CD8-positive, alpha-beta memory T cell (primary cell): ENCODE measurements around the gene CAPZA3. TPM values are rescaled to one million over a fixed set of nuclear protein-coding genes. Genes with fewer than 3 reads are reported as not detected.
"Not testable (repeated sequence)": the region's sequence is repeated elsewhere in the genome, so short reads cannot be mapped to it uniquely, and the experiment has no call there.

ENCODE experiments used
- CTCF ChIA-PET: fragments of 350-600 bp; sonication (Branson Sonifier 250); formaldehyde crosslinking; loops from one replicate; lab custom pipeline; 2021; ENCODE audit warnings: antibody characterized with exemption; lab: Charles Lee
- POLR2A ChIA-PET: fragments of 350-600 bp; sonication (Branson Sonifier 250); formaldehyde crosslinking; loops from one replicate; lab custom pipeline; 2021; ENCODE audit warnings: antibody characterized with exemption; lab: Charles Lee
- DNase-seq, 5 donors: peaks; one replicate each; pipeline versions ENCODE4 v3.0.0 to v3.0.0-alpha.2; 2020 to 2022; ENCODE audit warnings: mixed read lengths in 1 of 5
- H3K27ac ChIP-seq: one replicate; pipeline ENCODE4 v1.7.0; 2013; ENCODE audit warnings: low read depth, mild to moderate bottlenecking, low read length, moderate library complexity
- H3K27me3 ChIP-seq: 2 replicates; pipeline ENCODE4 v1.7.0; 2013; ENCODE audit warnings: low read length, mild to moderate bottlenecking; ENCODE audit not compliant: insufficient read depth, poor library complexity, severe bottlenecking
- H3K36me3 ChIP-seq: 2 replicates; pipeline ENCODE4 v1.7.0; 2013; ENCODE audit warnings: mild to moderate bottlenecking, low read length, moderate library complexity; ENCODE audit not compliant: insufficient read depth
- H3K4me1 ChIP-seq: 2 replicates; pipeline ENCODE4 v1.7.0; 2013; ENCODE audit warnings: mild to moderate bottlenecking, low read length, moderate library complexity; ENCODE audit not compliant: insufficient read depth
- H3K4me3 ChIP-seq: 2 replicates; pipeline ENCODE4 v1.7.0; 2013; ENCODE audit warnings: mild to moderate bottlenecking, low read length
- H3K9me3 ChIP-seq: 2 replicates; pipeline ENCODE4 v1.7.0; 2013; ENCODE audit warnings: mild to moderate bottlenecking, low read length
- H3K27ac Mint-ChIP-seq, 8 donors: one replicate each; pipeline ENCODE4 v1.8.0; 2020 to 2021; ENCODE audit warnings: mixed read lengths in 8 of 8, mild to moderate bottlenecking in 6 of 8, inconsistent platforms in 3 of 8, moderate library complexity in 3 of 8
- H3K27me3 Mint-ChIP-seq, 2 donors: one replicate each; pipeline ENCODE4 v1.8.0; 2020 to 2021; ENCODE audit warnings: mixed read lengths in 2 of 2, mild to moderate bottlenecking in 1 of 2, moderate library complexity in 1 of 2
- H3K36me3 Mint-ChIP-seq, 3 donors: one replicate each; pipeline ENCODE4 v1.8.0; 2020 to 2021; ENCODE audit warnings: mixed read lengths in 3 of 3, inconsistent platforms in 1 of 3, mild to moderate bottlenecking in 1 of 3
- H3K4me1 Mint-ChIP-seq, 3 donors: one replicate each; pipeline ENCODE4 v1.8.0; 2020 to 2021; ENCODE audit warnings: mixed read lengths in 3 of 3, inconsistent platforms in 1 of 3, mild to moderate bottlenecking in 1 of 3
- H3K4me3 Mint-ChIP-seq, 7 donors: one replicate each; pipeline ENCODE4 v1.8.0; 2020 to 2021; ENCODE audit warnings: mixed read lengths in 7 of 7, mild to moderate bottlenecking in 6 of 7, moderate library complexity in 4 of 7, inconsistent platforms in 2 of 7
- H3K9me3 Mint-ChIP-seq, 5 donors: one replicate each; pipeline ENCODE4 v1.8.0; 2020 to 2022; ENCODE audit warnings: mixed read lengths in 5 of 5, mild to moderate bottlenecking in 3 of 5, moderate library complexity in 2 of 5, inconsistent platforms in 1 of 5
- polyA plus RNA-seq: library from polyadenylated mRNA; unstranded; fragments of 300-500 nt; fragmentation: Illumina TruSeq; gene quantifications from one replicate; pipeline ENCODE4 v1.2.3, GENCODE V29; 2021
- total RNA-seq, 2 experiments: library from RNA; stranded (reverse); gene quantifications; one replicate each; pipeline ENCODE4 v1.2.3, GENCODE V29; 2021

CAPZA3 gene
- total RNA-seq = not detected
- polyA plus RNA-seq = not detected

- no peaks in the 10 kb centered on the region for H3K4me1 Mint-ChIP-seq
- CTCF ChIA-PET = no interaction called here
- peaks cover 2 to 11% (median 8%) of the 10 kb centered on the region in 5 donors for H3K9me3 Mint-ChIP-seq
- no peaks in the 10 kb centered on the region for H3K4me1 ChIP-seq
- H3K27ac Mint-ChIP-seq = no peak within 1 kb of the TSS
- H3K36me3 ChIP-seq = no peaks in the 10 kb centered on the region
- H3K9me3 ChIP-seq = no peaks in the 10 kb centered on the region
- H3K4me3 ChIP-seq = no peak within 1 kb of the TSS
- no peak within 1 kb of the TSS for H3K27ac ChIP-seq
- DNase-seq = no peak
- POLR2A ChIA-PET = no interaction called here
- H3K4me3 Mint-ChIP-seq = no peak within 1 kb of the TSS
- no peaks in the 10 kb centered on the region for H3K27me3 ChIP-seq
- peaks cover 0 to 1% of the 10 kb centered on the region in 2 donors for H3K27me3 Mint-ChIP-seq
- peaks cover 0 to 2% (median 0%) of the 10 kb centered on the region in 3 donors for H3K36me3 Mint-ChIP-seq
Measured at GRCh38 chr12:18737819-18738218, at the start of gene CAPZA3, which contains the start of gene PLCZ1. Gene CAPZA3, plus strand, starts transcription at chr12:18738119. Its CDS starts 150 bp downstream, at chr12:18738269. Gene PLCZ1, minus strand, starts transcription at chr12:18738012. Its CDS starts 641 bp downstream, at chr12:18737371.

GRCh38 chr12:18689771-18690170 lies 48.1 kb upstream of the CAPZA3 start:
- no peaks in the 10 kb centered on the region for H3K36me3 Mint-ChIP-seq
- Histone ChIP-seq H3K9me3 (no peaks in the 10 kb centered on the region), H3K27ac (no peak overlapping the region), H3K27me3 (no peaks in the 10 kb centered on the region), H3K4me3 (no peak overlapping the region), H3K36me3 (no peaks in the 10 kb centered on the region), H3K4me1 (no peaks in the 10 kb centered on the region)
- no peak overlapping the region for H3K4me3 Mint-ChIP-seq
- no peaks in the 10 kb centered on the region for H3K4me1 Mint-ChIP-seq
- CTCF ChIA-PET = no interaction called here
- no peak overlapping the region for H3K27ac Mint-ChIP-seq
- POLR2A ChIA-PET = no interaction called here
- no peak for DNase-seq
- H3K27me3 Mint-ChIP-seq = no peaks in the 10 kb centered on the region
- H3K9me3 Mint-ChIP-seq = peaks cover 0 to 18% (median 2%) of the 10 kb centered on the region in 5 donors

- ChIA-PET POLR2A (no interaction called here), CTCF (no interaction called here)
- H3K4me3 ChIP-seq = no peak overlapping the region
- DNase-seq = no peak
- peaks cover 0 to 18% (median 2%) of the 10 kb centered on the region in 5 donors for H3K9me3 Mint-ChIP-seq
- no peaks in the 10 kb centered on the region for H3K4me1 Mint-ChIP-seq
- H3K36me3 ChIP-seq = no peaks in the 10 kb centered on the region
- no peaks in the 10 kb centered on the region for H3K27me3 Mint-ChIP-seq
- no peaks in the 10 kb centered on the region for H3K4me1 ChIP-seq
- H3K27ac ChIP-seq = no peak overlapping the region
- H3K36me3 Mint-ChIP-seq = no peaks in the 10 kb centered on the region
- no peaks in the 10 kb centered on the region for H3K27me3 ChIP-seq
- H3K9me3 ChIP-seq = no peaks in the 10 kb centered on the region
- H3K27ac Mint-ChIP-seq = no peak overlapping the region
- H3K4me3 Mint-ChIP-seq = no peak overlapping the region
Measured at GRCh38 chr12:18690653-18691052, 47.3 kb upstream of the CAPZA3 start.

- H3K9me3 ChIP-seq, CTCF ChIA-PET, H3K4me1 Mint-ChIP-seq, H3K27ac Mint-ChIP-seq, H3K36me3 ChIP-seq, H3K4me1 ChIP-seq, H3K27me3 Mint-ChIP-seq, H3K27ac ChIP-seq, H3K4me3 ChIP-seq, H3K27me3 ChIP-seq, POLR2A ChIA-PET, H3K36me3 Mint-ChIP-seq, H3K4me3 Mint-ChIP-seq, DNase-seq: not testable (repeated sequence)
- H3K9me3 Mint-ChIP-seq = peaks cover 0 to 20% (median 2%) of the 10 kb centered on the region in 5 donors
Measured at GRCh38 chr12:18693986-18694385, 43.9 kb upstream of the CAPZA3 start.

- Mint-ChIP-seq H3K36me3 (no peaks in the 10 kb centered on the region), H3K27ac (no peak overlapping the region), H3K4me3 (no peak overlapping the region), H3K4me1 (no peaks in the 10 kb centered on the region), H3K9me3 (peaks cover 0 to 21% (median 4%) of the 10 kb centered on the region in 5 donors), H3K27me3 (no peaks in the 10 kb centered on the region)
- Histone ChIP-seq H3K4me3 (no peak overlapping the region), H3K36me3 (no peaks in the 10 kb centered on the region), H3K4me1 (no peaks in the 10 kb centered on the region), H3K27me3 (no peaks in the 10 kb centered on the region), H3K27ac (no peak overlapping the region), H3K9me3 (no peaks in the 10 kb centered on the region)
- no peak for DNase-seq
- CTCF ChIA-PET = no interaction called here
- POLR2A ChIA-PET = no interaction called here
Measured at GRCh38 chr12:18696971-18697602, 40.8 kb upstream of the CAPZA3 start.

GRCh38 chr12:18700271-18700670 lies 37.6 kb upstream of the CAPZA3 start:
- Histone ChIP-seq H3K4me1 (no peaks in the 10 kb centered on the region), H3K27me3 (no peaks in the 10 kb centered on the region), H3K9me3 (no peaks in the 10 kb centered on the region), H3K36me3 (no peaks in the 10 kb centered on the region), H3K4me3 (no peak overlapping the region), H3K27ac (no peak overlapping the region)
- H3K9me3 Mint-ChIP-seq = peaks cover 3 to 13% (median 6%) of the 10 kb centered on the region in 5 donors
- DNase-seq = no peak
- no peaks in the 10 kb centered on the region for H3K36me3 Mint-ChIP-seq
- peaks cover 0 to 2% of the 10 kb centered on the region in 2 donors for H3K27me3 Mint-ChIP-seq
- POLR2A ChIA-PET = no interaction called here
- H3K4me1 Mint-ChIP-seq = no peaks in the 10 kb centered on the region
- H3K4me3 Mint-ChIP-seq = no peak overlapping the region
- H3K27ac Mint-ChIP-seq = no peak overlapping the region
- CTCF ChIA-PET = interaction anchor here (0.5 kb wide), 1 partner anchor 889 kb away, joined by 3 read pairs; no protein-coding TSS in a partner anchor

- no peak overlapping the region for H3K27ac Mint-ChIP-seq
- CTCF ChIA-PET = no interaction called here
- no peak for DNase-seq
- H3K36me3 Mint-ChIP-seq = no peaks in the 10 kb centered on the region
- no peak overlapping the region for H3K4me3 ChIP-seq
- H3K36me3 ChIP-seq = no peaks in the 10 kb centered on the region
- H3K4me1 Mint-ChIP-seq = no peaks in the 10 kb centered on the region
- H3K4me1 ChIP-seq = no peaks in the 10 kb centered on the region
- no peaks in the 10 kb centered on the region for H3K27me3 ChIP-seq
- H3K9me3 Mint-ChIP-seq = peaks cover 6 to 18% (median 6%) of the 10 kb centered on the region in 5 donors
- H3K27ac ChIP-seq = no peak overlapping the region
- POLR2A ChIA-PET = no interaction called here
- peaks cover 0 to 2% of the 10 kb centered on the region in 2 donors for H3K27me3 Mint-ChIP-seq
- no peaks in the 10 kb centered on the region for H3K9me3 ChIP-seq
- no peak overlapping the region for H3K4me3 Mint-ChIP-seq
Measured at GRCh38 chr12:18703321-18703720, 34.6 kb upstream of the CAPZA3 start.

- H3K36me3 Mint-ChIP-seq = no peaks in the 10 kb centered on the region
- H3K4me3 Mint-ChIP-seq = no peak overlapping the region
- Histone ChIP-seq H3K36me3 (no peaks in the 10 kb centered on the region), H3K4me1 (no peaks in the 10 kb centered on the region), H3K27me3 (no peaks in the 10 kb centered on the region), H3K4me3 (no peak overlapping the region), H3K27ac (no peak overlapping the region), H3K9me3 (no peaks in the 10 kb centered on the region)
- peaks cover 6 to 16% (median 7%) of the 10 kb centered on the region in 5 donors for H3K9me3 Mint-ChIP-seq
- ChIA-PET CTCF (no interaction called here), POLR2A (no interaction called here)
- DNase-seq = no peak
- peaks cover 0 to 2% of the 10 kb centered on the region in 2 donors for H3K27me3 Mint-ChIP-seq
- H3K4me1 Mint-ChIP-seq = no peaks in the 10 kb centered on the region
- no peak overlapping the region for H3K27ac Mint-ChIP-seq
Measured at GRCh38 chr12:18703911-18704310, 34.0 kb upstream of the CAPZA3 start.
